K562 treated with DMSO at 1 percent for 48 hours (cell line): ENCODE measurements around the gene PCDHGA3. TPM values are rescaled to one million over a fixed set of nuclear protein-coding genes. Genes with fewer than 3 reads are reported as not detected.

Experiments used
- total RNA-seq: library from RNA; unstranded; fragments of 300-600 nt; gene quantifications from 2 replicates; pipeline ENCODE4 v1.2.3, GENCODE V29; 2022; ENCODE audit warnings: low replicate concordance; ENCODE audit errors: extremely low read depth

PCDHGA3 gene
- total RNA-seq = not detected in 2 replicates

DNA sequence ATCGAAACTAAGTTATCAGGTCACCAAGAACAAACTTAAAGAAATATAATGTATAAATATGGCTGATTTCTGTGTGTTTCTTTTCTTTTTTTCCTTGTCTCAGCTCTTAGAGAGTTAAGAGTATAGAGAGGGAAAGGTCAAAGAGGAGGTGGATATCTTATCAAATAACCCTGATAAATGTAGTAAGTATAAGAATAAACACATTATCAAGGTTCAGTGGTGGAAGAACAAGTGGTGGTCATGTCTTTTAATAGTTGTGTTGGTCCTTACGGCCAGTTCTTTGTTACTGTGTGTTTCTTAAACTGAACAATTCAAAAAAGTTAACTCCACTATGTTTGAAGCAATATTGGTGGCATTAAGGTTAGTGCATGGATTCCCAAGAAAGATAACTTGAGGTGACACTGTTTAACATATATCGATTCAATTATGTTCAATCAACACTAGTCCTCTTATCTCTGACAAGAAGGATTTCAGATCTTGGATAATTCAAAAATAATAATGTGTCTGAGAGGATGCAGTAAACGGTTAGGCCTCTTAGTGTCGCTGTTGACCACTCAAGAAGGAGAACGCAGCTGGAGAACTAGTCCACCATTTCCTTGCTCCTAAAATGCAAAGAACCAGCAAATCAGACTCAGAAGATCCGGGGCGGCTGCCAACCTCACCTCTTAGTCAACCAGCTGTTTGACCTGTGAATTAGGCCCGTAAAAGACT lies at the start of gene PCDHGA3:
TSS of gene PCDHGA3 (plus strand) at position 588 of the 711 bp plus-strand sequence. CDS start 205 bp downstream, outside the sequence.

DNA sequence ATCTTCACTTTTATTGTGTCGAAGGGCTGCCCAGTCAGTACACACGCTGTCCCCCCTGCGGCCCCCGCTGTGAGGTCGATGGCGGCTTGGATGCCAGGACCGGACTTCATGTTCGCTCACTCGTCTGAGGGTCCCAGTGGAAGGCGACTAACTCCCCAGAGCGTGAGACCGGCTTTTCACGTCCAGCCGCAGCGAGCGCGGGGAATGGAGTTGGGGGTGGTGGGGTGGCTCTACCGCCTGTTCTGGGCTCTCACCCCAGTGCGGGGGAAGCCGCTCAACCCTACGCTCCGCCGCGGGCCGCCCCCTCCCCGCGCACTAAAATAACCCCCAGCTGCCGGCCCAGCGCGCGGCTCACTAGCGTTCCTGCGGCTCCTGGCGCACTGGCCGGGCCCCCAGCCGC lies 39.9 kb upstream of the PCDHGA3 start, which contains the start of gene SLC25A2:
TSS of gene SLC25A2 (minus strand) at position 294 of the 400 bp plus-strand sequence. CDS start at position 110, 184 bp downstream.

DNA sequence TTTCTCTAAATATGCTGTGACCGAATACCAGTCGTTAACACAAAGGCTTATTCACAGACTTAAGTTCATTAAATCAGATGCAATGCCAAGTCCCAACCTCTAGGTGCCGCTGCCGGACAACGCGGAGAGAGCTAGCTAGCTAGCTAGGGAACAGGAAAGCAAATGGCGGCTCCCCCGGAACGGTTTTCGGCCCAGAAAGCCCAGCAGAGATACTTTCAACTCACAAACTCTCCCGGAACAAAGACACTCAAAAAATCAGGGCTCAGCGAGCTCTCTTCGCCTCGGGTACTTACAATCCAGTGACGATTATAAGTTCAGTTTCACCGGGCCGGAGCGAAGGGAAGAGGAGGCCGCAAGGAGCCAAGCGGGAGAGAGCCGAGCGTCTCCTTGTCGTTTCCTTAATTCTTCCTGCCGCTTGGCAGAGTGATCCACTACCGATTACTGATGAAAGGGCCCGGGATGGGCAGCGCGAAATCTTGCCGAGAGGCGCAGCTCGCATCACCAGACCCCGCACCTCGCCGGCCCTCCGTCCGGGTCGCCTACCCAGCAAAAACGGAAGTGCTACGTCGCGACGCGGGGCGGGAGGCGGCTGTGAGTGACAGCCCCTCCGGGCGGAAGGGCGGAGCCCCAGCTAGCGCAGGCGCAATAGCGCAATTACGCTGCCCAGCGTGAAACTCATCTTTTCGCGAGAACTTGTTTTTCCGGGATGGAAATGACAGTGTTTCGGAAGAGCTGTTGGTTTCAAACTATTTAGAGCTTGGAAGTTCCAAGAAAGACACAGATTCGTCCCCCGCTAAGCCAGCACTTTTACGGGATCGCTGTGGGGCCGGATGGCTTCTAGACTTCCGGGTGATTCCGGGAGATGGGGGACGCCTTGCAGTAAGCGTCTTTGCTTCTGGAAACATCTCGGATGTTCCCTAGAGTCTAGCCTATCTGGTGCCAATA lies 23.1 kb upstream of the PCDHGA3 start, which contains the start of gene TAF7:
TSS of gene TAF7 (minus strand) at position 560 of the 945 bp plus-strand sequence. CDS start 740 bp downstream, outside the sequence.

DNA sequence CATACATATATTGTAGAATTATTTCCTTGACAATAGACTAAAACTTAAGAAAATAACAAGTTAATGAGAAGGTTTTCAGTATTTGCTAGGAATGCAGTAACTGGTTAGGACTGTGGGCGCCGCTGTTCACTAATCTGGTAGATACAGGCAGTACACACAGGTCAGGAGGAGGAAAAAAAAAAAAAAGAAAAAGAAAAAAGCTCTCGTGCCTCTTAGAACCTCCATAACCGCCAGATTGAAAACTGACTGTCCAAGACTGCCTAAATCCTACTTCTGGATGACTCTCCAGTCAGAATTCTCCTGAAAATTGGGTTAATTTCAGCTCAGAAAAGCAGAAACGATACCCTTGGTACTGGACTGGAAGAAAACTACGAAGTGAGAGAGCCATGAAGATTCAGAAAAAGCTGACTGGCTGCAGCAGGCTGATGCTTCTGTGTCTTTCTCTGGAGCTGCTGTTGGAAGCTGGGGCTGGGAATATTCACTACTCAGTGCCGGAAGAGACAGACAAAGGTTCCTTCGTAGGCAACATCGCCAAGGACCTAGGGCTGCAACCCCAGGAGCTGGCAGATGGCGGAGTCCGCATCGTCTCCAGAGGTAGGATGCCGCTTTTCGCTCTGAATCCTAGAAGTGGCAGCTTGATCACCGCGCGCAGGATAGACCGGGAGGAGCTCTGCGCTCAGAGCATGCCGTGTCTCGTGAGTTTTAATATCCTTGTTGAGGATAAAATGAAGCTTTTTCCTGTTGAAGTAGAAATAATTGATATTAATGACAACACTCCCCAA lies 13.1 kb upstream of the PCDHGA3 start, which contains the start of gene PCDHGA1:
TSS of gene PCDHGA1 (plus strand) at position 216 of the 782 bp plus-strand sequence.

DNA sequence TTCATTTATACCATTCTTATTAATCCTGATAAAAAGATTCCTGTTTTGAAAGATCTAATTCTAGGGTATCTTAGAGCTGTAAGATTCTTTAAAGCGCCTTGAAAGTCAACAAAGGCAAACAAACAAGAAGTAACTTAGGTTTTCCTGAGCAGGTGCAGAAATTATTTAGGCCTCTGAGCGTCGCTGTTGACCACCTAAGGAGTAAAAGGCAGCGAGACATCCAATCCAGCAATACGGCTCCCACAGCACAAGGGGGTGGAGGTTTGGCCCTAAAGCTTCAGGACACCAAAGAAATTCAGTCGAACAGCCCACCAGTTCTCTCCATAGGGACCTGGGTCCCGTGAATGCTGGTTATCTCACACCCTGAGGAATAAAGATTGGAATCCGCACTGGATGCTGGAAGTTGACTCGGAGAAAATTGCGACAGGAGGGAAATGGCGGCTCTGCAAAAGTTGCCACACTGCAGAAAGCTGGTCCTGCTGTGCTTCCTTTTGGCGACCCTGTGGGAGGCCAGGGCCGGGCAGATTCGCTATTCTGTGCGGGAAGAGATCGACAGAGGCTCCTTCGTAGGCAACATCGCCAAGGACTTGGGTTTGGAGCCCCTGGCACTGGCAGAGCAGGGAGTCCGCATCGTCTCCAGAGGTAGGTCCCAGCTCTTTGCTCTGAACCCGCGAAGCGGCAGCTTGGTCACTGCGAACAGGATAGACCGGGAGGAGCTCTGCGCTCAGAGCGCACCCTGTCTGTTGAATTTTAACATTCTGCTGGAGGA lies 4.9 kb upstream of the PCDHGA3 start, which contains the start of gene PCDHGA2:
TSS of gene PCDHGA2 (plus strand) at position 223 of the 769 bp plus-strand sequence.

DNA sequence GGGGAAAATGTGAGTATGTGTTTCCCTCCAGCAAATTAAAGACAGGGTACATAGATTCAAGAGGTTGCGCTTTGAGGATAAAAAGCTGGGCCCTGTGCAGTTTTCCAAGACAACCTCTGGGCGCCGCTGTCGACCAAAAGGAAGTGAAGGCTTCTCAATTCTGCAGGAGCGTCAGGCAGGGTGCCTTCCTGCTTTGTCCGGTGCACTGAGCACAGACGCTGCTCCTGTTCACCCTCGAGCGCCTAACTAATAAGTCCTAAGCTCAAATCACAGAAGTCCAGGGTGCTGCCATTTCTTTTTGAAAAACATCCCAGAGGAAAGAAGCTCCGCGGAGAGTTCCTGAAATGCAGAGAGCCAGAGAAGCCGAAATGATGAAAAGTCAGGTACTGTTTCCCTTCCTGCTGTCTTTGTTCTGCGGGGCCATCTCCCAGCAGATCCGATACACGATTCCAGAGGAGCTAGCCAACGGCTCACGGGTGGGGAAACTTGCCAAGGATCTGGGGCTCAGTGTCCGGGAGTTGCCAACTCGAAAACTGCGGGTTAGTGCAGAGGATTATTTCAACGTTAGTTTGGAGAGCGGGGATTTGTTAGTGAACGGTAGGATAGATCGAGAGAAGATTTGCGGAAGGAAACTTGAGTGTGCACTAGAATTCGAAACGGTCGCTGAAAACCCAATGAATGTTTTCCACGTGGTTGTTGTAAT lies 6.4 kb downstream of the PCDHGA3 start, which contains the start of gene PCDHGB1:
TSS of gene PCDHGB1 (plus strand) at position 183 of the 703 bp plus-strand sequence. CDS start at position 345, 162 bp downstream.

DNA sequence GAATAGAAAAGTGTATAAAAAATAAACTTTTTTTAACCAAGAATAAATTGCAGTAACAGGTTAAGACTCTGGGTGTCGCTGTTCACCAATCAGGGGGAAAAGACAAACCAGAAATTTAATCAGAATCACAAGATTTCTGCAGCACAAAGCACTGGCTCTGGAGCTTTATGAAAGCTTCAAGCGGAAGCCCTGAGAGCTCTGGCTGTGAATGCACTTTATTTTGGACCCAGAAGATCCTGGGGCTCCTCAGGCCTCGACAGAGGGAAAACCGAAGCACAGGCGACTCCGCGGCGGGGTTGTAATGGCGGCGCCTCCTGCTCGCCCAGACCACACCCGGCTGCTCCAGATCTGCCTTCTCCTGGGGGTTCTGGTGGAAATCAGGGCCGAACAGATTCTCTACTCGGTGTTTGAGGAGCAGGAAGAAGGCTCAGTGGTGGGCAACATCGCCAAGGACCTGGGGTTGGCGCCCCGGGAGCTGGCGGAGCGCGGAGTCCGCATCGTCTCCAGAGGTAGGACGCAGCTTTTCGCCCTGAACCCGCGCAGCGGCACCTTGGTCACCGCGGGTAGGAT lies 11.4 kb downstream of the PCDHGA3 start, which contains the start of gene PCDHGA4:
TSS of gene PCDHGA4 (plus strand) at position 122 of the 570 bp plus-strand sequence. CDS start at position 209, 87 bp downstream.

DNA sequence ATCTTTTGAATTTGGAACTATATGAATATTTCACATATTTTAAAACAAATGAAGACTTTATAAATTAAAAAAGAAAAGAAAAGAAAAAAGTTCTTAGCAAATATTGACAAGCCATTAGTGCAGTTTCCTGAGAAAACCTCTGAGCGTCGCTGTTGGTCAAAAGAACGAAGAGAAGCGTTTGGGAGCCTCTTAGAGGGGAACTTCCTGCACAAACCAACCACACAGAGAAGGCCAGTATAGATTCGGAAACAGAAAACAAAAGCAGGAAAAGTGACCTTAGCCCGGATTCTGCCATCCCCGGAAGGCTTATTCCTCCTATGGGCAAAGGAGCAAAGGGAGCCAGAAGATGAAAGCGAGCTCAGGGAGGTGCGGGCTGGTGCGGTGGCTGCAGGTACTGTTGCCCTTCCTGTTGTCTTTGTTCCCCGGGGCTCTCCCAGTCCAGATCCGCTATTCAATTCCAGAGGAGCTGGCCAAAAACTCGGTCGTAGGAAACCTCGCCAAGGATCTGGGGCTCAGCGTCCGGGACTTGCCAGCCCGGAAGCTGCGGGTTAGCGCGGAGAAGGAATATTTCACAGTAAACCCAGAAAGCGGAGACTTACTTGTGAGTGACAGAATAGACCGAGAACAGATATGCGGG lies 16.3 kb downstream of the PCDHGA3 start, which contains the start of gene PCDHGB2:
TSS of gene PCDHGB2 (plus strand) at position 205 of the 637 bp plus-strand sequence. CDS start at position 347, 142 bp downstream.

DNA sequence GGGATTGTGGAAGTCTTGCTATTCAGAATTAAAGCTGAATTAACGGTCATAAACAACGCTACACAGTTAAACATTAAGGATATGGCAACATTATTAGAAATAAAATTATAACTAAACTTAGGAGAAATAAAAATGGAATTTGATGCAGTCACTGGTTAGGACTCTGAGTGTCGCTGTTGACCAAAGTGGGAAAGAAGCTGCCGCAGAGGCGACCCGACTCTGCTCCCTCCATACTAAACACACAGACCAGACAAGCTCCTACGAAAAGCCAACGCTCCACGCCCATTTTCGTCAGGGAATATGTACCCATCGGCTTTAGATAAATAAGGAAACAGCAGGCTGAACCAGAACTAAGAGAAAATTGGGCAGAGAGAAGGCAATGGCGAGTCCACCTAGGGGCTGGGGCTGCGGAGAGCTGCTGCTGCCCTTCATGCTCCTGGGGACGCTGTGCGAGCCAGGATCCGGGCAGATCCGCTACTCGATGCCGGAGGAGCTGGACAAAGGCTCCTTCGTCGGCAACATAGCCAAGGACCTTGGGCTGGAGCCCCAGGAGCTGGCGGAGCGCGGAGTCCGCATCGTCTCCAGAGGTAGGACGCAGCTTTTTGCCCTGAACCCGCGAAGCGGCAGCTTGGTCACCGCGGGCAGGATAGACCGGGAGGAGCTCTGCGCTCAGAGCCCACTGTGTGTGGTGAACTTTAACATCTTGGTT lies 20.5 kb downstream of the PCDHGA3 start, which contains the start of gene PCDHGA5:
TSS of gene PCDHGA5 (plus strand) at position 211 of the 709 bp plus-strand sequence. CDS start at position 380, 169 bp downstream.

DNA sequence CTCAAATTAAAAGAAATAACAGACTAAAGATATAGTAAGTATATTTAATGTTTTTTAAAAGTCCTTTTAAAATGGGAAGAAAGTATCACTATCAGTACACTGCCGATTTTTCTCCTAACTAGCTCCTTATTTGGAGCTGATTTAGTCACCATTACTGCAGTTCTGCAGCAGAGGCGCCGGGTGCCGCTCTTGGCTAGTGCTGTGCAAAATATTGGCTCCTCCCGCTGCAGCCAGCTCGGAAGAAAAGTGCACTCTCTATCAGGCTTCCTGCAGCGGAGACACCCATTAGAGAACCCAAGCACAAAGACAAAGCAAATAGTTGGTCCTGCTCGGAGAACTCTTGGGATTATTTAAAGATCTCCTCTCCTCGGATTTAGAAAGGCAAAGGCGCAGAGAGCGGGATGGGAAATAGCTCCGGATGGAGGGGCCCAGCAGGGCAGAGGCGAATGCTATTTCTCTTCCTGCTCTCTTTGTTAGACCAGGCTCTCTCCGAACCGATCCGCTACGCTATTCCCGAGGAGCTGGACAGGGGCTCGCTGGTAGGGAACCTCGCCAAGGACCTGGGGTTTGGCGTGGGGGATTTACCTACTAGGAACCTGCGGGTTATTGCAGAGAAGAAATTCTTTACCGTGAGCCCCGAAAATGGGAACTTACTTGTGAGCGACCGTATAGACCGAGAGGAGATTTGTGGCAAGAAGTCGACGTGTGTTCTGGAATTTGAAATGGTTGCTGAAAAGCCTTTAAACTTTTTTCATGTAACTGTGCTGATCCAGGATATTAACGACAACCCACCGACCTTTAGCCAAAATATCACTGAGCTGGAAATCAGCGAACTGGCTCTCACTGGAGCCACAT lies 26.6 kb downstream of the PCDHGA3 start, which contains the start of gene PCDHGB3:
TSS of gene PCDHGB3 (plus strand) at position 249 of the 855 bp plus-strand sequence. CDS start at position 402, 153 bp downstream.

DNA sequence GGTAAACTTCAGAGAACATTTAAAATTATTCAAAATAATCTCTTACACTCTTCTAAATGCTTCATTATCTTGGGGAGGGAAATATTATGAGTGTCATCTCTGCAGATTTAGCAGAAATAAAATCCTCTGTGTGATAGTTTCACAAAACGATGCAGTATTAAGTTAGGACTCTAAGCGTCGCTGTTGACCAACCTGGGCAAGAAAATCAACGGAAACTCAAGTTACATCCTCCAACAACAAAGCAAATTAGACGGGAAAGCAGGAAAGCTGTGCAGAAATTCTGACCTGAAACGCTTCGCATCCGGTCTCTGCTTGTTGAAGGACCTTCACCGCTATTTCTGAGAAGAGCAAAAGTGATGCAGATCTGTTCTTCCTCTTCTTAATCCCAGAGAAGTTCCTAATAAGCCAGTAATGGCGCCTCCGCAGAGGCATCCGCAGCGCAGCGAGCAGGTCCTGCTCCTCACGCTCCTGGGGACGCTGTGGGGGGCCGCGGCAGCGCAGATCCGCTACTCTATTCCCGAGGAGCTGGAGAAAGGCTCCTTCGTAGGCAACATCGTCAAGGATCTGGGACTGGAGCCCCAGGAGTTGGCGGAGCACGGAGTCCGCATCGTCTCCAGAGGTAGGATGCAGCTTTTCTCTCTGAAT lies 30.2 kb downstream of the PCDHGA3 start, which contains the start of gene PCDHGA6:
TSS of gene PCDHGA6 (plus strand) at position 219 of the 645 bp plus-strand sequence. CDS start at position 412, 193 bp downstream.

DNA sequence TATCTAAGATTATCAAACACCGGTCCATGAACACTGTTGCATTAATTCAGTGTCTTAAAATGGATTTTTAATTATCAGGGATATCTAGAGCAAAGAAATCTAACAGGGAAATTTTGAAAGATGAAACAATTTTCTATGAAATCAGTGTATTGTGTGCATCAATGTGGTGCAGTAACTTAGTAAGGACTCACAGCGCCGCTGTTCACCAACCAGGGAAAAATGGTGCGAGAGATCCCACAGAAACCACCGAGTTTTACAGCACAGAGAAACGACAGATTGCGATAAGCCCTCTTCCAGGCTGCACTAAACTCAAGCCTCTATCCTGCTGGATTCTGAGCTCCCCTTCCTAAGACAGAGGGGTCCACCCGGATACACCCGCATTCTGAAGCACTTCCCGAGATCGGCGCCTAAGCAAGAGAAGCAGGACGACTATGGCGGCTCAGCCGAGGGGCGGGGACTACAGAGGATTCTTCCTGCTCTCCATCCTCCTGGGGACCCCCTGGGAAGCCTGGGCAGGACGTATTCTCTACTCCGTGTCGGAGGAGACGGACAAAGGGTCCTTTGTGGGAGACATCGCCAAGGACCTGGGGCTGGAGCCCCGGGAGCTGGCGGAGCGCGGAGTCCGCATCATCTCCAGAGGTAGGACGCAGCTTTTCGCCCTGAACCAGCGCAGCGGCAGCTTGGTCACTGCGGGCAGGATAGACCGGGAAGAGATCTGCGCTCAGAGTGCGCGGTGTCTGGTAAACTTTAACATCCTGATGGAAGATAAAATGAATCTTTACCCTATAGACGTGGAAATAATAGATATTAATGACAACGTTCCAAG lies 39.1 kb downstream of the PCDHGA3 start, which contains the start of gene PCDHGA7:
TSS of gene PCDHGA7 (plus strand) at position 274 of the 826 bp plus-strand sequence. CDS start at position 432, 158 bp downstream.

DNA sequence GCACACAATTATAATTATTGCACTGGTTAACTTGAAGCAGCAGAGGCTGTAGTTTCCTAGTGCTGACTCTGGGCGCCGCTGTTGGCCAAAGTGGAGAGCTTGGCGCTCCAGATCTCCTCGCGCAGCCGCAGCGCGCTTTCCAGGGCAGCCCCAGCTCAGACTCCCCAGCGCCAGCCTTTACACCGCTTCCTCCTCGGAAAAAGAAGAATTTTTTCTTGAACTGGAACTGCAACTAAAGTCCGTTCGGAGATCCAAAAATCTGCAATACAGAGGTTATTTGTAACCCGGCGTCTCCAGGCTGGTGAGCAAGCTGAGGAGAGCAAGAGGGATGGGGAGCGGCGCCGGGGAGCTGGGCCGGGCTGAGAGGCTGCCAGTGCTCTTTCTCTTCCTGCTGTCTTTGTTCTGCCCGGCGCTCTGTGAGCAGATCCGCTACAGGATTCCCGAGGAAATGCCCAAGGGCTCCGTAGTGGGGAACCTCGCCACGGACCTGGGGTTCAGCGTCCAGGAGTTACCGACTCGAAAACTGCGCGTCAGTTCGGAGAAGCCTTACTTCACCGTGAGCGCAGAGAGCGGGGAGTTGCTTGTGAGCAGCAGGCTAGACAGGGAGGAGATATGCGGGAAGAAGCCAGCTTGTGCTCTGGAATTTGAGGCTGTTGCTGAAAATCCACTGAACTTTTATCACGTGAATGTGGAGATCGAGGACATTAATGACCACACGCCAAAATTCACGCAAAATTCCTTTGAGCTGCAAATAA lies 44.1 kb downstream of the PCDHGA3 start, which contains the start of gene PCDHGB4:
TSS of gene PCDHGB4 (plus strand) at position 142 of the 755 bp plus-strand sequence. CDS start at position 329, 187 bp downstream.

DNA sequence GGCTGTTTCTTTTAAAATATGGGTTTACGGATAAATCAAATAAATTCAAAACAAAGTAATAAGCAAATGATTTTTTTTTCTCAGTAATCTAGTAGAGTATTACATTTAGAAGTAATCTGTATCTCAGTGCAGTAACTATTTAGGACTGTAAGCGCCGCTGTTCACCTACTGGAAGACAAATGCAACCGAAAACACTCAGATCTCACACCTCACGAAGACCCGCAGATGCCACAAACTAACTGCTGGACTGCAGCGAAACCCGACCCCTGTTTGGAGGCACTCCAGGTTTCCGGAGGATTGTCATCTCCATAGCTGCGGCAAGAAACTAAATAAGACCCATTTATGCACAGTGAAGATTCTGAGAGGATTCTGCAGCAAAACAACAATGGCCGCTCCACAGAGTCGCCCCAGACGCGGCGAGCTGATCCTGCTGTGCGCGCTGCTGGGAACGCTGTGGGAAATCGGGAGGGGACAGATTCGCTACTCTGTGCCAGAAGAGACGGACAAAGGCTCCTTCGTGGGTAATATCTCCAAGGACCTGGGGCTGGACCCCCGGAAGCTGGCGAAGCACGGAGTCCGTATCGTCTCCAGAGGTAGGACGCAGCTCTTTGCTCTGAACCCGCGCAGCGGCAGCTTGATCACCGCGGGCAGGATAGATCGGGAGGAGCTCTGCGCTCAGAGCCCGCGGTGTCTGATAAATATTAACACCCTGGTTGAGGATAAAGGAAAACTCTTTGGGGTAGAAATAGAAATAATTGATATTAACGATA lies 49.0 kb downstream of the PCDHGA3 start, which contains the start of gene PCDHGA8:
TSS of gene PCDHGA8 (plus strand) at position 205 of the 770 bp plus-strand sequence. CDS start at position 386, 181 bp downstream.

